ENCODE measurements around the gene ATAD1.
A peak's percentile ranks its signal among the peaks of the same experiment; 100 is the strongest.

The ATAD1 gene

GRCh38 chr10:87715552-87716347 lies 102.3 kb downstream of the ATAD1 start:
- no peak for DNase-seq (ENCODE audit: low read depth in 2 of 2)

DNA sequence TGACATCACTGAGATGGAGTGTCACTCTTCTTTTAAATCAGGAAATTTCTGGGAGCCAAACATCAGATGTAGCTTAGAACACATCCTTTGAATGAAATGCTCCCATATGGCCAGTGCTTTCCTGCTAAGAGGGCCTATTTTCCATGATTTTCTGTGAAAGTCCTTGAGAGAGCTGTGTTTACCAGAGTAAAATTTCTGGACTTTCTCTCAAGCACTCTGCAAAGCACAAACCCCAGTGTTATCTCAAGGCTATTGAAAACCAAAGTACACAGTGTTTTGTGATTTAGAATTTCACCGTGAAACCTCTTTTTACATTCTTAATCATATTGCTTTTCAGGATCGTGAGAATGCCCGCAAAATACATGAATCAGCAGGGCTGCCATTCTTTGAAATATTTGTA lies 104.3 kb downstream of the ATAD1 start:
- no peak for DNase-seq (ENCODE audit: low read depth in 2 of 2)

DNA sequence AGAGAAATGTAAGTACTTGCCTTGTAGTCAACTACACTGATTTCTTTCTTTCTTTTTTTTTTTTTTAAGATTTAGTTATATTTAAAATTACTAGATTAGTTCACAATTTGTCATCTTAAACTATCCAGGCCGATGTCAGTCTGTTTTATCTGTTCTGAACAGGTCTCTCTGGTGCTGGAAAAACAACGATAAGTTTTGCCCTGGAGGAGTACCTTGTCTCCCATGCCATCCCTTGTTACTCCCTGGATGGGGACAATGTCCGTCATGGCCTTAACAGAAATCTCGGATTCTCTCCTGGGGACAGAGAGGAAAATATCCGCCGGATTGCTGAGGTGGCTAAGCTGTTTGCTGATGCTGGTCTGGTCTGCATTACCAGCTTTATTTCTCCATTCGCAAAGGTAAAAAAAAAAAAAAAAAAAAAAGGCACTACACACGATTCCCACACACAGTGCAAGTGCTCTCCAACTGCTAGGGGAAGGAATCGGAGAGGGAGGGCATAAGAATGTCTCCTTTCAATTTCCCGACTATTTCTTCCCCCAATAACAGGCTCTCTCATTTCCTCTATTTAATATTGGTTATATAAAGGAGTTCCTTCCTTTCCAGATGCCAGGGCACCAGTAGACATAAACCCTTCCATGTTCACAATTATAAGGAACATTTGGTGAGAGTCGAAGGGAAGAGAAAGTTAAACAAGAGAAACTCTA lies 105.0 kb downstream of the ATAD1 start:
- no peak for DNase-seq (ENCODE audit: low read depth in 2 of 2)

GRCh38 chr10:87707254-87707653 lies 110.8 kb downstream of the ATAD1 start:
- no peak for DNase-seq (ENCODE audit: low read depth in 2 of 2)

- no peak for DNase-seq (ENCODE audit: low read depth in 2 of 2)
Measured at GRCh38 chr10:87706731-87707130, 111.3 kb downstream of the ATAD1 start.

GRCh38 chr10:87705339-87705738 lies 112.7 kb downstream of the ATAD1 start:
- DNase-seq (ENCODE audit: low read depth in 2 of 2): peak; percentile 42 to 52

DNA sequence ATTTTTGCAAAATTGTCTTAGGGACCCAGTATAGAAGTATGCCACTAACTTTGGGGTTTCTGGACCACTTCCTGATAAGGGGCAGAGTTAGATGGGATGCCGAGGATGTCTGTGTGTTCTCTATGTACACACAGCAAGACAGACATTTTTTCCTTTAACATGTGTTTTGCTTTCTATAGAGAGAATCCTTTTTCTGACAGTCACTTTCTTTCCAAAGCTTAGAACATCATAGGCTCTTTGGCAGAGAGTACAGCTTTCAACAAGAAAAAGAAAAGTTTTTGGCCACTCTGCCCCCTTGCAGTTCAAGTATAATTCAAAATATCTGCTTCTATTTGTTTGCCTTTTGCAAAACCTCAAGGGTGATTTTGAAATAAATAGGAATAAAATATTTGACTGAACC lies 114.3 kb downstream of the ATAD1 start:
- DNase-seq (ENCODE audit: low read depth in 2 of 2): no peak

DNA sequence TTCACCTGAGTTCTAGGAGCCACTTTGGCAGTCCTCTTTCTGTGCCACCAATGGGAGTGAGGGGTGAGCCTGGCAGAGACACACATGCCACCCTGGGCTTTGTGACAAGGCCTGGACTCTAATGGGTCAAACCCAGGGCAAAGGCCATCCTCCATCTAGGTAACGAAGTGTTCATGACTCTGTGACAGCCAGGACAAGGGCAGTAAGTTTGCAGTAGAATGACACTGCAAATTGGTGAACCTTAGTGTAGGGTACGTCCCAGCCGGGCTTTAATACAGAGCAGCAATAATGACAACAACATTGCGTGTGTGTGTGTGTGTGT lies 115.1 kb downstream of the ATAD1 start:
- no peak for DNase-seq (ENCODE audit: low read depth in 2 of 2)

GRCh38 chr10:87702260-87702972 lies 115.6 kb downstream of the ATAD1 start:
- no peak for DNase-seq (ENCODE audit: low read depth in 2 of 2)

Data from fibroblast of skin of left quadriceps (primary cell).